Left cardiac atrium (tissue), 4 donors: ENCODE results near the gene KCNJ10. TPM values are rescaled to one million over a fixed set of nuclear protein-coding genes. Genes with fewer than 3 reads are reported as not detected.
A peak's percentile ranks its signal among the peaks of the same experiment; 100 is the strongest.

ENCODE experiments used
- ATAC-seq, 2 donors: fragments of 200-7000 bp; cut with Tn5 transposase; one replicate each; pipeline ENCODE4 v1.9.1; 2020; ENCODE audit warnings: mild to moderate bottlenecking in 2 of 2, moderate library complexity in 2 of 2
- DNase-seq: peaks from one replicate; pipeline ENCODE4 v3.0.0-alpha.2; 2020
- intact Hi-C, 2 donors: fragments of 100-400 bp; cut with DNase I; formaldehyde crosslinking; loops; one replicate each; pipeline versions ENCODE4 v1.14.1 to v1.15.1; 2022 to 2023
- total RNA-seq, 2 donors: library from RNA; stranded (reverse); fragmentation: NEBNext Ultra II Directional; extraction: Animal tissue kit (Norgen Biotek cat#: 25700); gene quantifications; one replicate each; pipeline ENCODE4 v1.2.1, GENCODE V29; 2021
- donor health status: DM: no; HTN: yes; CAD: no.
- donor health status: DM: no; HTN: yes; CAD: no; lungs with severe emphysema.
- donor health status: DM: yes; HTN: yes; CAD: no.
- donor health status: Dilated cardiomyopathy.

The KCNJ10 gene
- total RNA-seq, 2 donors from 2014 or later = 0.05 to 0.15 TPM

- no peak for ATAC-seq
- intact Hi-C loops = loop anchor here in 1 of 2 donors (10.0 kb wide), 1 partner anchor 163 kb away; no protein-coding TSS in a partner anchor
- DNase-seq = no peak
Observed at GRCh38 chr1:160091666-160092223, 21.8 kb upstream of the KCNJ10 start.

DNA sequence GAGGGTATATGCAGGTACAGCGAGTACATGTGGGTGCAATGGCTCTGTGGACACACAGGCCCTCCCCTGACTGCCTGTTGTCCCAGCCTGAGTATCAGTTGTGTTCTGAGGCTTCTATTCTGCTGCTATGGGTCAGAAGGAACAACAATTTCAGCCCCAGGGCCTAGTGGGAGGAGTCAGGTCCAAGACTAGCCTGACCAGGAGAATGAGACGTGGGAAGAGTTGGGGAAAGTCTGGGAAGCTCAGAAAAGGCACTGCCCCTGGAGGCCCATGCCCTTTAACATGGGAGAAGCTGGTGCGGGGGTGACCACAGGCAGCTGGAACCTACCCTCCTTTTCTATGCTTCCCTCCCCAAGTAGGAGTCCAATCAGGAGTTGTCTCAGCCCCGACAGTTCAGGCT lies 20.8 kb upstream of the KCNJ10 start:
- intact Hi-C loops = loop anchor here in 1 of 2 donors (10.0 kb wide), 1 partner anchor 164 kb away; no protein-coding TSS in a partner anchor
- ATAC-seq (no peak), DNase-seq (no peak)

DNA sequence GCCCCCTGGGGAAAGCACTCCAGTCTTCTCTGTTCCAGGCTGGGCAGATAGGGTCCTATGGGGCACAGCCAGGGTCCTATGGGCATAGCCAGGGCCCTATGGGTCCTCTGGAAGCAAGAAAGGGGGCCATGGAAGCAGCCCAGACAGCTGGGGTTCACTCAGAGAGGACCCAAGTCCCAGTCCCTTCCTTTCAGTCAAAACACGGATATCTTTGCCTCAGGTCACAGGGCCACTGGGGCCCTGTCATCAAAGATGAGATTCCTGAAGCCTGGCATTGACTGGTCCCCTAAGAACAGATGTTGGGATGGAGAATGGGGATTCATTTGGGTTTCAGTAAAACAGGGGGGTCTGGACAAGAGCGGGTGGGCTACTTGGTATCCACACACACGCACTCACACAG lies 19.9 kb upstream of the KCNJ10 start:
- no peak for DNase-seq
- intact Hi-C loops = loop anchor here (5.0 to 10.0 kb wide), 3 partner anchors 165 to 285 kb away; no protein-coding TSS in a partner anchor
- ATAC-seq = no peak

- ATAC-seq (no peak), DNase-seq (no peak)
- intact Hi-C loops = loop anchor here (5.0 to 10.0 kb wide), 2 partner anchors 205 to 288 kb away; no protein-coding TSS in a partner anchor
Observed at GRCh38 chr1:160087118-160087662, 17.2 kb upstream of the KCNJ10 start.

- no peak for DNase-seq
- peak; percentile 6 to 36 for ATAC-seq
- intact Hi-C loops = loop anchor here (5.0 to 10.0 kb wide), 2 partner anchors 206 to 288 kb away; no protein-coding TSS in a partner anchor
Observed at GRCh38 chr1:160086456-160086892, 16.5 kb upstream of the KCNJ10 start.

- peak; percentile 63 to 73 for ATAC-seq
- DNase-seq = peak; percentile 83
- intact Hi-C loops = loop anchor here (5.0 to 10.0 kb wide), 2 partner anchors 206 to 289 kb away; no protein-coding TSS in a partner anchor
Observed at GRCh38 chr1:160085686-160086455, 15.9 kb upstream of the KCNJ10 start.

- intact Hi-C loops = loop anchor here (5.0 to 10.0 kb wide), 2 partner anchors 207 to 290 kb away; no protein-coding TSS in a partner anchor
- ATAC-seq (no peak), DNase-seq (no peak)
Observed at GRCh38 chr1:160084771-160085321, 14.9 kb upstream of the KCNJ10 start.

- peak; percentile 42 to 67 for ATAC-seq
- intact Hi-C loops = loop anchor here in 1 of 2 donors (10.0 kb wide), 1 partner anchor 291 kb away; no protein-coding TSS in a partner anchor
- peak; percentile 61 for DNase-seq
Observed at GRCh38 chr1:160083968-160084770, 14.2 kb upstream of the KCNJ10 start.

- ATAC-seq (no peak), DNase-seq (no peak)
- intact Hi-C loops = loop anchor here (1.0 to 10.0 kb wide), 2 partner anchors 35 to 292 kb away; no protein-coding TSS in a partner anchor
Observed at GRCh38 chr1:160082926-160083325, 13.0 kb upstream of the KCNJ10 start.

DNA sequence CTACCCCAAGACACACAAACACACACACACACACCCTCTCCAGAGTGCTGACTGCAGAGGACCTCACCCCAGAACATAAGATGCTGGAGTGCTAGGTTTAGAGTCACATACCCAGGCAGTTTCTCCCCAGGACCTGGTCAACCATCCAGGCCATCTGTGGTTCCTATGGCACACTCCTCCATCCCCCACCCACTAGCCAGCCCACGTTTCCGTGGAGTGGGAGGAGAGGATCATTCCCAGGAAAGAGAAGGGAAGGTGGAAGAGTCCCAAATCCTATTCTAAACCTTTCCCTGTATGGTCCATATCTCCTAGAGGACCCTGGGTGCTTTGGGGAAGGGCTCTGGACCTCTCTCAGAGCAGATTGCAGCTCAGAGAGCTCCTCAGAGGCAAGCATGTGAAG lies 12.5 kb upstream of the KCNJ10 start:
- ATAC-seq (no peak), DNase-seq (no peak)
- intact Hi-C loops = loop anchor here (1.0 to 10.0 kb wide), 2 partner anchors 34 to 292 kb away; no protein-coding TSS in a partner anchor

GRCh38 chr1:160081261-160081936 lies 11.4 kb upstream of the KCNJ10 start, which contains the start of gene KCNJ9:
TSS of gene KCNJ9 (plus strand) at chr1:160081538. CDS start at chr1:160084031, 2,493 bp downstream.
- intact Hi-C loops = loop anchor here in 1 of 2 donors (10.0 kb wide), 1 partner anchor 293 kb away; no protein-coding TSS in a partner anchor
- DNase-seq (no peak), ATAC-seq (no peak)

DNA sequence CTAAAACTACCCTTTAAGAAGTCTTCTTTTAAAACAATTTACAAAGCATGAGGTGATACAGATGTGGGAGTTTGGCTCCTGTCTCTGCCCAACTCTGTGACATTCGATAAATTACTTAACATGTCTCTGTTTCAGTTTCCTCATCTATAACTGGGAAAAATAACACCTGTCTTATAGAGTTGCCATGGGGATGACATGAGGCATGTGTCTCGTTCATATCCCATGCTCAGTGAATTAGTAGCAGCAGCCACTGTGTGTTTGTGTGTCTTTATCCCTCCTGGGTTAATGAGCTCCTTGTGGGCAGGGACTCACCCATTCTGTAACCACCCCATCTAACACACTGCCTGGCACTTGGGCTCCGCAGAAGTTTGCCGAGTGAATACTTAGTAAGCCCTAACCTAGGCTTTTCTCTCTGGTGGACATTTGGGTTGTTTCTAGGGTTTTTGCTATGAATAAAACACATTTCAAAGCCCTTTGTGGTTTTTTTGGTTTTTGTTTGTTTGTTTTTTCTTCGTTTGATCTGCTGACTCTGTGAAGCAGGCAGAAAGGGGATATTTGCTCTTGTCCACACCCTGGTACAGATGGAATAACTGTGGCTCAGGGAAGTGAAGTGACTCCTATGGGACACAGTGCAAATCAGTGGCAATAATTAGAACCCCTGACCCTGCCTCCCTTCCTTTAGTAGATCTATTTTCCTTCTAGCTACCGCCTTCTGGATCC lies 10.6 kb upstream of the KCNJ10 start:
- ATAC-seq (no peak), DNase-seq (no peak)
- intact Hi-C loops = loop anchor here in 1 of 2 donors (10.0 kb wide), 1 partner anchor 294 kb away; no protein-coding TSS in a partner anchor

- intact Hi-C loops = no loop called here
- ATAC-seq (no peak), DNase-seq (no peak)
Observed at GRCh38 chr1:160079448-160079847, 9.5 kb upstream of the KCNJ10 start.

GRCh38 chr1:160078512-160079195 lies 8.7 kb upstream of the KCNJ10 start:
- intact Hi-C loops = no loop called here
- DNase-seq = no peak
- ATAC-seq = peak; percentile 34 to 39

- DNase-seq = no peak
- intact Hi-C loops = no loop called here
- ATAC-seq = no peak
Observed at GRCh38 chr1:160077486-160077885, 7.5 kb upstream of the KCNJ10 start.

- DNase-seq = no peak
- ATAC-seq = no peak
- intact Hi-C loops = no loop called here
Observed at GRCh38 chr1:160076295-160076694, 6.3 kb upstream of the KCNJ10 start.

GRCh38 chr1:160075836-160076235 lies 5.9 kb upstream of the KCNJ10 start:
- intact Hi-C loops = no loop called here
- ATAC-seq = no peak

More at GRCh38 chr1:160075836-160076235, 5.9 kb upstream of the KCNJ10 start:
- no peak for DNase-seq
